ENCODE measurements around the gene KCNMA1.

Gene KCNMA1

GRCh38 chr10:77507291-77507880, 130.2 kb downstream of the KCNMA1 start:
- DNase-seq (ENCODE audit: low read depth in 2 of 2): no peak

GRCh38 chr10:77506517-77507200, 130.9 kb downstream of the KCNMA1 start:
- DNase-seq (ENCODE audit: low read depth in 2 of 2): no peak

GRCh38 chr10:77505431-77506334, 131.9 kb downstream of the KCNMA1 start:
- peak; percentile 94 for DNase-seq (ENCODE audit: low read depth in 2 of 2)

GRCh38 chr10:77504873-77505257, 132.7 kb downstream of the KCNMA1 start:
- DNase-seq (ENCODE audit: low read depth in 2 of 2): no peak

- DNase-seq (ENCODE audit: low read depth in 2 of 2): peak in 1 of 2 experiments; percentile 52
Measured at GRCh38 chr10:77504196-77504872, 133.3 kb downstream of the KCNMA1 start.

GRCh38 chr10:77501846-77502261, 135.8 kb downstream of the KCNMA1 start:
- DNase-seq (ENCODE audit: low read depth in 2 of 2): no peak

- DNase-seq (ENCODE audit: low read depth in 2 of 2): peak; percentile 87 to 90
Measured at GRCh38 chr10:77501152-77501845, 136.3 kb downstream of the KCNMA1 start.

GRCh38 chr10:77500754-77501151, 136.9 kb downstream of the KCNMA1 start:
- DNase-seq (ENCODE audit: low read depth in 2 of 2): no peak

- DNase-seq (ENCODE audit: low read depth in 2 of 2): no peak
Measured at GRCh38 chr10:77498829-77499228, 138.8 kb downstream of the KCNMA1 start.

GRCh38 chr10:77498210-77498609, 139.4 kb downstream of the KCNMA1 start:
- DNase-seq (ENCODE audit: low read depth in 2 of 2): no peak

- DNase-seq (ENCODE audit: low read depth in 2 of 2): no peak
Measured at GRCh38 chr10:77497748-77498147, 139.9 kb downstream of the KCNMA1 start.

- no peak for DNase-seq (ENCODE audit: low read depth in 2 of 2)
Measured at GRCh38 chr10:77496941-77497420, 140.6 kb downstream of the KCNMA1 start.

GRCh38 chr10:77494756-77495541, 142.7 kb downstream of the KCNMA1 start:
- no peak for DNase-seq (ENCODE audit: low read depth in 2 of 2)

- peak in 1 of 2 experiments; percentile 45 for DNase-seq (ENCODE audit: low read depth in 2 of 2)
Measured at GRCh38 chr10:77494327-77494726, 143.3 kb downstream of the KCNMA1 start.

- DNase-seq (ENCODE audit: low read depth in 2 of 2): no peak
Measured at GRCh38 chr10:77493851-77494261, 143.8 kb downstream of the KCNMA1 start.

- no peak for DNase-seq (ENCODE audit: low read depth in 2 of 2)
Measured at GRCh38 chr10:77493239-77493806, 144.3 kb downstream of the KCNMA1 start.

- no peak for DNase-seq (ENCODE audit: low read depth in 2 of 2)
Measured at GRCh38 chr10:77492368-77492994, 145.1 kb downstream of the KCNMA1 start.

- no peak for DNase-seq (ENCODE audit: low read depth in 2 of 2)
Measured at GRCh38 chr10:77490534-77491314, 146.9 kb downstream of the KCNMA1 start.

- DNase-seq (ENCODE audit: low read depth in 2 of 2): no peak
Measured at GRCh38 chr10:77486517-77486916, 151.1 kb downstream of the KCNMA1 start.

All from fibroblast of skin of left quadriceps (primary cell).